Suprapubic skin (tissue), 4 donors: ENCODE measurements around the gene MALRD1.

Experiments used
- EP300 ChIP-seq: sonication (generic); formaldehyde crosslinking; IDR thresholded peaks from one replicate; pipeline ENCODE4 v1.6.1; 2017; ENCODE audit warnings: antibody characterized with exemption
- POLR2A ChIP-seq, 2 donors: fragments of 450-650 bp; IDR thresholded peaks; one replicate each; pipeline ENCODE4 v1.6.1; 2017; ENCODE audit warnings: antibody characterized with exemption in 2 of 2, mild to moderate bottlenecking in 2 of 2, moderate library complexity in 2 of 2
- POLR2AphosphoS5 ChIP-seq, 3 donors: sonication (generic); formaldehyde crosslinking; IDR thresholded peaks; one replicate each; pipeline ENCODE4 v1.6.1; 2017; ENCODE audit warnings: antibody characterized with exemption in 3 of 3
- TF ChIP-seq, protein P1 (sequence below), 2 donors: fragments of 200-600 bp in 1 of 2; fragments of 450-650 bp in 1 of 2; sonication (generic) in 1 of 2; IDR thresholded peaks; one replicate each; pipeline ENCODE4 v1.5.1; 2016 to 2019; ENCODE audit warnings: antibody characterized with exemption in 2 of 2, mild to moderate bottlenecking in 1 of 2, moderate library complexity in 1 of 2

- TF ChIP-seq EP300 = no peak
- TF ChIP-seq, protein P1, sequence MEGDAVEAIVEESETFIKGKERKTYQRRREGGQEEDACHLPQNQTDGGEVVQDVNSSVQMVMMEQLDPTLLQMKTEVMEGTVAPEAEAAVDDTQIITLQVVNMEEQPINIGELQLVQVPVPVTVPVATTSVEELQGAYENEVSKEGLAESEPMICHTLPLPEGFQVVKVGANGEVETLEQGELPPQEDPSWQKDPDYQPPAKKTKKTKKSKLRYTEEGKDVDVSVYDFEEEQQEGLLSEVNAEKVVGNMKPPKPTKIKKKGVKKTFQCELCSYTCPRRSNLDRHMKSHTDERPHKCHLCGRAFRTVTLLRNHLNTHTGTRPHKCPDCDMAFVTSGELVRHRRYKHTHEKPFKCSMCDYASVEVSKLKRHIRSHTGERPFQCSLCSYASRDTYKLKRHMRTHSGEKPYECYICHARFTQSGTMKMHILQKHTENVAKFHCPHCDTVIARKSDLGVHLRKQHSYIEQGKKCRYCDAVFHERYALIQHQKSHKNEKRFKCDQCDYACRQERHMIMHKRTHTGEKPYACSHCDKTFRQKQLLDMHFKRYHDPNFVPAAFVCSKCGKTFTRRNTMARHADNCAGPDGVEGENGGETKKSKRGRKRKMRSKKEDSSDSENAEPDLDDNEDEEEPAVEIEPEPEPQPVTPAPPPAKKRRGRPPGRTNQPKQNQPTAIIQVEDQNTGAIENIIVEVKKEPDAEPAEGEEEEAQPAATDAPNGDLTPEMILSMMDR (IDR thresholded peaks at IDR 0.05) = no peak
- TF ChIP-seq POLR2A (IDR thresholded peaks at IDR 0.05) = no peak
- TF ChIP-seq POLR2AphosphoS5 (IDR thresholded peaks at IDR 0.05) = no peak
Observed at GRCh38 chr10:19505320-19506312, 457.0 kb downstream of the MALRD1 start.
